Measurements from ENCODE around the gene KAZN.

Gene KAZN

GRCh38 chr1:14843525-14843924, 245.0 kb downstream of the KAZN start:
- no peak for TF ChIP-seq EZH2phosphoT487 (IDR thresholded peaks at IDR 0.05; ENCODE audit: borderline replicate concordance)
- TF ChIP-seq CTCF (conservative IDR thresholded peaks at IDR 0.05; ENCODE audit: low read length) = no peak

GRCh38 chr1:14844356-14844755, 245.9 kb downstream of the KAZN start:
- H3K36me3 ChIP-seq (ENCODE audit: insufficient read depth, low read length) = no peaks in the 10 kb centered on the region
- H3K4me2 ChIP-seq (ENCODE audit: low read depth, low read length, poor library complexity, severe bottlenecking) = no peak overlapping the region
- no peaks in the 10 kb centered on the region for H3K4me1 ChIP-seq (ENCODE audit: insufficient read depth, low read length, poor library complexity, severe bottlenecking)
- no peak overlapping the region for H2AFZ ChIP-seq (ENCODE audit: low read length)
- H3K9ac ChIP-seq (ENCODE audit: low read depth, low read length, poor library complexity, severe bottlenecking) = no peak overlapping the region
- no peaks in the 10 kb centered on the region for H4K20me1 ChIP-seq (ENCODE audit: insufficient read depth, low read length, poor library complexity, severe bottlenecking)
- no peaks in the 10 kb centered on the region for H3K27me3 ChIP-seq (ENCODE audit: insufficient read depth, low read length, poor library complexity, severe bottlenecking)
- peaks cover 11% of the 10 kb centered on the region; the same call in 1 of the 2 replicates for H3K9me3 ChIP-seq (ENCODE audit: insufficient read depth, low read depth, low read length)
- TF ChIP-seq EZH2phosphoT487 (IDR thresholded peaks at IDR 0.05; ENCODE audit: borderline replicate concordance) (no peak), CTCF (conservative IDR thresholded peaks at IDR 0.05; ENCODE audit: low read length) (no peak)
- H3K4me3 ChIP-seq (ENCODE audit: low read length, poor library complexity, severe bottlenecking) = no peak overlapping the region
- H3K79me2 ChIP-seq (ENCODE audit: insufficient read depth, low read length) = no peaks in the 10 kb centered on the region
- H3K9me2 ChIP-seq (replicated peaks; ENCODE audit: low read depth, low read length) = no peaks in the 10 kb centered on the region
- no peaks in the 10 kb centered on the region for H3F3A ChIP-seq (ENCODE audit: low read depth)

More at GRCh38 chr1:14843525-14843924, 245.0 kb downstream of the KAZN start:
- Histone ChIP-seq H3K36me3 (ENCODE audit: insufficient read depth, low read length) (no peaks in the 10 kb centered on the region), H3K9ac (ENCODE audit: low read depth, low read length, poor library complexity, severe bottlenecking) (no peak overlapping the region), H2AFZ (ENCODE audit: low read length) (no peak overlapping the region), H3K79me2 (ENCODE audit: insufficient read depth, low read length) (no peaks in the 10 kb centered on the region), H3K27me3 (ENCODE audit: insufficient read depth, low read length, poor library complexity, severe bottlenecking) (no peaks in the 10 kb centered on the region), H3K4me2 (ENCODE audit: low read depth, low read length, poor library complexity, severe bottlenecking) (no peak overlapping the region), H3F3A (ENCODE audit: low read depth) (no peaks in the 10 kb centered on the region), H3K4me3 (ENCODE audit: low read length, poor library complexity, severe bottlenecking) (no peak overlapping the region), H3K4me1 (ENCODE audit: insufficient read depth, low read length, poor library complexity, severe bottlenecking) (no peaks in the 10 kb centered on the region), H3K9me2 (replicated peaks; ENCODE audit: low read depth, low read length) (no peaks in the 10 kb centered on the region), H4K20me1 (ENCODE audit: insufficient read depth, low read length, poor library complexity, severe bottlenecking) (no peaks in the 10 kb centered on the region), H3K9me3 (ENCODE audit: insufficient read depth, low read depth, low read length) (peaks cover 11% of the 10 kb centered on the region; the same call in 1 of the 2 replicates)

- Histone ChIP-seq H3K79me2 (ENCODE audit: insufficient read depth, low read length) (no peaks in the 10 kb centered on the region), H3K4me1 (ENCODE audit: insufficient read depth, low read length, poor library complexity, severe bottlenecking) (no peaks in the 10 kb centered on the region), H3K4me3 (ENCODE audit: low read length, poor library complexity, severe bottlenecking) (no peak overlapping the region), H3K27me3 (ENCODE audit: insufficient read depth, low read length, poor library complexity, severe bottlenecking) (no peaks in the 10 kb centered on the region), H3K36me3 (ENCODE audit: insufficient read depth, low read length) (no peaks in the 10 kb centered on the region), H3K9me2 (replicated peaks; ENCODE audit: low read depth, low read length) (no peaks in the 10 kb centered on the region), H4K20me1 (ENCODE audit: insufficient read depth, low read length, poor library complexity, severe bottlenecking) (no peaks in the 10 kb centered on the region), H2AFZ (ENCODE audit: low read length) (no peak overlapping the region), H3K9ac (ENCODE audit: low read depth, low read length, poor library complexity, severe bottlenecking) (no peak overlapping the region), H3F3A (ENCODE audit: low read depth) (no peaks in the 10 kb centered on the region), H3K9me3 (ENCODE audit: insufficient read depth, low read depth, low read length) (peaks cover 11% of the 10 kb centered on the region; the same call in 1 of the 2 replicates), H3K4me2 (ENCODE audit: low read depth, low read length, poor library complexity, severe bottlenecking) (no peak overlapping the region)
- TF ChIP-seq CTCF (conservative IDR thresholded peaks at IDR 0.05; ENCODE audit: low read length) (no peak), EZH2phosphoT487 (IDR thresholded peaks at IDR 0.05; ENCODE audit: borderline replicate concordance) (no peak)
These were observed 246.6 kb downstream of the KAZN start for GRCh38 chr1:14844923-14845617.
